Esophagus squamous epithelium (tissue), 5 donors: Measurements from ENCODE around the gene CYP2F1. TPM values are rescaled to one million over a fixed set of nuclear protein-coding genes. Genes with fewer than 3 reads are reported as not detected.
"Not testable (repeated sequence)": the region's sequence is repeated elsewhere in the genome, so short reads cannot be mapped to it uniquely, and the experiment has no call there.

ENCODE experiments used
- DNase-seq: peaks from one replicate; lab custom pipeline; 2025; lab: John Stamatoyannopoulos, UW
- H3K27ac ChIP-seq, 4 donors: fragments of 200-600 bp; sonication (generic); one replicate each; pipeline ENCODE4 v1.5.1; 2016 to 2019; ENCODE audit warnings: mild to moderate bottlenecking in 1 of 4
- H3K27me3 ChIP-seq, 4 donors: fragments of 200-600 bp; sonication (generic); 1 replicate in 3 of 4; 2 replicates in 1 of 4; pipeline versions ENCODE4 v1.5.1 to v1.6.0; 2017 to 2021; ENCODE audit warnings: antibody characterized with exemption in 1 of 4
- H3K36me3 ChIP-seq, 3 donors: fragments of 200-600 bp; sonication (generic); one replicate each; pipeline ENCODE4 v1.5.1; 2016 to 2019
- H3K4me1 ChIP-seq, 3 donors: fragments of 200-600 bp; sonication (generic); one replicate each; pipeline ENCODE4 v1.5.1; 2017 to 2019
- H3K4me3 ChIP-seq, 4 donors: fragments of 200-600 bp; sonication (generic); 1 replicate in 3 of 4; 2 replicates in 1 of 4; pipeline ENCODE4 v1.5.1; 2016 to 2019; ENCODE audit warnings: mild to moderate bottlenecking in 2 of 4, moderate library complexity in 1 of 4
- H3K9me3 ChIP-seq, 3 donors: fragments of 200-600 bp; sonication (generic); one replicate each; pipeline ENCODE4 v1.5.1; 2016 to 2019
- CTCF ChIP-seq, 6 experiments: fragments of 450-650 bp in 4 of 6; fragments of 200-600 bp in 2 of 6; sonication (generic) in 2 of 6; IDR thresholded peaks; one replicate each; pipeline ENCODE4 v1.5.1; 2016 to 2019; ENCODE audit warnings: antibody characterized with exemption in 6 of 6, mild to moderate bottlenecking in 4 of 6, moderate library complexity in 4 of 6
- POLR2A ChIP-seq, 4 donors: fragments of 450-650 bp; IDR thresholded peaks; one replicate each; pipeline ENCODE4 v1.6.1; 2017; ENCODE audit warnings: antibody characterized with exemption in 4 of 4, mild to moderate bottlenecking in 4 of 4, moderate library complexity in 3 of 4
- WGBS, 2 donors: methylation state at CpG; one replicate each; pipeline ENCODE4 v1.1.5; 2018; 5-methylcytosine and 5-hydroxymethylcytosine counted together
- intact Hi-C: fragments of 100-400 bp; cut with DNase I; formaldehyde crosslinking; loops from one replicate; pipeline ENCODE4 v1.15.0; 2022
- total RNA-seq, 4 donors: library from RNA; depleted of rRNA; stranded (reverse); fragments of >200 nt; gene quantifications; one replicate each; pipeline ENCODE4 v1.1.0, GENCODE V29; 2016
- donor health status: DM: yes; HTN: yes; CAD: no.

CYP2F1 gene
- total RNA-seq, 4 donors from 2014 or later: 0.19 to 1.6 TPM; not detected in 2

- Histone ChIP-seq H3K27ac (no peak overlapping the region), H3K27me3 (peaks cover 0 to 58% (median 0%) of the 10 kb centered on the region in 4 donors), H3K36me3 (no peaks in the 10 kb centered on the region), H3K9me3 (peaks cover 0 to 14% (median 0%) of the 10 kb centered on the region in 3 donors), H3K4me3 (no peak overlapping the region), H3K4me1 (no peaks in the 10 kb centered on the region)
- no peak for DNase-seq
- WGBS, 2 donors: 59 to 66% methylated on average over 2 of the region's 2 CpGs
- intact Hi-C loops: no loop called here
- no peak for TF ChIP-seq POLR2A (IDR thresholded peaks at IDR 0.05)
- TF ChIP-seq CTCF (IDR thresholded peaks at IDR 0.05): no peak
Measured at GRCh38 chr19:41097302-41097701, 16.9 kb upstream of the CYP2F1 start.

GRCh38 chr19:41098762-41099161 is 15.5 kb upstream of the CYP2F1 start:
- Histone ChIP-seq H3K4me1 (no peaks in the 10 kb centered on the region), H3K27ac (no peak overlapping the region), H3K36me3 (no peaks in the 10 kb centered on the region), H3K9me3 (peaks cover 0 to 22% (median 0%) of the 10 kb centered on the region in 3 donors), H3K4me3 (no peak overlapping the region), H3K27me3 (peaks cover 0 to 45% (median 0%) of the 10 kb centered on the region in 4 donors)
- DNase-seq: no peak
- TF ChIP-seq CTCF (IDR thresholded peaks at IDR 0.05) (no peak), POLR2A (IDR thresholded peaks at IDR 0.05) (no peak)
- 50 to 60% methylated on average over 1 to 4 of the region's 5 CpGs for WGBS, 2 donors
- intact Hi-C loops: no loop called here

- WGBS, 2 donors: 70 to 92% methylated on average over 1 of the region's 1 CpG
- intact Hi-C loops, H3K36me3 ChIP-seq, DNase-seq, H3K4me3 ChIP-seq, H3K27ac ChIP-seq, H3K4me1 ChIP-seq: not testable (repeated sequence)
- Histone ChIP-seq H3K9me3 (peaks cover 0 to 22% (median 0%) of the 10 kb centered on the region in 3 donors), H3K27me3 (peaks cover 0 to 16% (median 0%) of the 10 kb centered on the region in 4 donors)
Measured at GRCh38 chr19:41102210-41102609, 12.0 kb upstream of the CYP2F1 start.

- no peaks in the 10 kb centered on the region for H3K4me1 ChIP-seq
- no peak overlapping the region for H3K4me3 ChIP-seq
- DNase-seq: no peak
- no peak overlapping the region for H3K27ac ChIP-seq
- H3K9me3 ChIP-seq: peaks cover 0 to 12% (median 0%) of the 10 kb centered on the region in 3 donors
- H3K36me3 ChIP-seq: no peaks in the 10 kb centered on the region
- TF ChIP-seq CTCF (IDR thresholded peaks at IDR 0.05): no peak
- no peak for TF ChIP-seq POLR2A (IDR thresholded peaks at IDR 0.05)
- H3K27me3 ChIP-seq: no peaks in the 10 kb centered on the region
- intact Hi-C loops: no loop called here
- WGBS, 2 donors: 60 to 86% methylated on average over 3 of the region's 3 CpGs
Measured at GRCh38 chr19:41106177-41106576, 8.1 kb upstream of the CYP2F1 start.

GRCh38 chr19:41111296-41111695 is 2.9 kb upstream of the CYP2F1 start:
- TF ChIP-seq POLR2A (IDR thresholded peaks at IDR 0.05): no peak
- TF ChIP-seq CTCF (IDR thresholded peaks at IDR 0.05): no peak
- Histone ChIP-seq H3K27me3 (peaks cover 0 to 1% (median 0%) of the 10 kb centered on the region in 4 donors), H3K9me3 (no peaks in the 10 kb centered on the region), H3K27ac (no peak overlapping the region), H3K4me1 (peaks cover 2 to 25% (median 6%) of the 10 kb centered on the region in 3 donors), H3K36me3 (no peaks in the 10 kb centered on the region), H3K4me3 (no peak overlapping the region)
- 83 to 84% methylated on average over 9 of the region's 9 CpGs for WGBS, 2 donors
- DNase-seq: no peak
- intact Hi-C loops: no loop called here
